DOHH2 (cell line): ENCODE data around the gene RRAS.

Experiments
- EZH2phosphoT487 ChIP-seq: fragments of 200-600 bp; sonication (generic); IDR thresholded peaks from 2 replicates; pipeline ENCODE4 v1.6.1; 2017; ENCODE audit warnings: borderline replicate concordance, mild to moderate bottlenecking, antibody characterized with exemption, low read length, moderate library complexity, mixed read lengths
- TF ChIP-seq, protein P1 (sequence below): fragments of 200-600 bp; sonication (generic); IDR thresholded peaks from one replicate; pipeline ENCODE4 v1.5.1; 2014; ENCODE audit warnings: antibody characterized with exemption, mild to moderate bottlenecking, low read depth, low read length; ENCODE audit not compliant: poor library complexity, severe bottlenecking

DNA sequence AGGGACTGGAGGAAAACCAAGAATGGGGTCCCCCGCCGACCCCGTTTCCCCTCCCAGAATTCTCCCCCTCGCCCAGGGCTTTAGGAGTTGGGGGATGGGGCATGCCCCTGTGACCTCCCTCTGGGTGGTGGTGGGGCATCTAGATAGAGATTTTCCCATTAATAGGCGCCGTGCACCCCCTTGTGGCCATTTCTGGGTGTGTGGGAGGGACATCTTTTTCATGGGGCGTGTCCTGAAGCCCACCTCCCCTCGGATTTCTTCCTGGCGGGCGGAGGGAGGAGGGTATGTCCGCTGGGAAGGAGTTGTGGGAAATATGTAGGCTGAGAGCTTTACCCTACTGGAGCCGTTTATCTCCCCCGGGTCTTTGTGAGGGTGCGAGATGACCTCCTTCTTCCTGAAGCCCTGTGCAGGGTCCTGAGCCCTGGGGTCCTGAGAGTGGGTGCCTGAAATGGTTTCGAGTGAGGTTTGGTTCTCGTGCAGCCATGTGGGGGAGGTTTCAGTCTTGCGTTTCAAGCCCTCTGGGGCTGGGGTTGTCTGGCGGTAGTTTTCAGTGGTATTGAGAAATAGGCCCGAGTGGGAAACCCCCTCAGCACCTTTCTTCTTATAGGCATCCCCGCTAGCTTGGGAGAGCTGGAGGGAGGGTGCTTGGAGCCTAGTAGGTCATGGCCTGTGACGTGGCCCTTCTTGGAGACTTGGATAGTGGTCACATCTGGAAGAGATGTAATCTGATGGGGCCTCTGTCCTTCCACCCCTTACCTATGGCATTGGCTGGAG lies 38.1 kb upstream of the RRAS start:
- TF ChIP-seq, protein P1, sequence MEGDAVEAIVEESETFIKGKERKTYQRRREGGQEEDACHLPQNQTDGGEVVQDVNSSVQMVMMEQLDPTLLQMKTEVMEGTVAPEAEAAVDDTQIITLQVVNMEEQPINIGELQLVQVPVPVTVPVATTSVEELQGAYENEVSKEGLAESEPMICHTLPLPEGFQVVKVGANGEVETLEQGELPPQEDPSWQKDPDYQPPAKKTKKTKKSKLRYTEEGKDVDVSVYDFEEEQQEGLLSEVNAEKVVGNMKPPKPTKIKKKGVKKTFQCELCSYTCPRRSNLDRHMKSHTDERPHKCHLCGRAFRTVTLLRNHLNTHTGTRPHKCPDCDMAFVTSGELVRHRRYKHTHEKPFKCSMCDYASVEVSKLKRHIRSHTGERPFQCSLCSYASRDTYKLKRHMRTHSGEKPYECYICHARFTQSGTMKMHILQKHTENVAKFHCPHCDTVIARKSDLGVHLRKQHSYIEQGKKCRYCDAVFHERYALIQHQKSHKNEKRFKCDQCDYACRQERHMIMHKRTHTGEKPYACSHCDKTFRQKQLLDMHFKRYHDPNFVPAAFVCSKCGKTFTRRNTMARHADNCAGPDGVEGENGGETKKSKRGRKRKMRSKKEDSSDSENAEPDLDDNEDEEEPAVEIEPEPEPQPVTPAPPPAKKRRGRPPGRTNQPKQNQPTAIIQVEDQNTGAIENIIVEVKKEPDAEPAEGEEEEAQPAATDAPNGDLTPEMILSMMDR: peak; percentile 86
- TF ChIP-seq EZH2phosphoT487: no peak
